IPS DF 4.7 (cell line): ENCODE data around the gene PCDHGA1.
"Not testable (repeated sequence)": the region's sequence is repeated elsewhere in the genome, so short reads cannot be mapped to it uniquely, and the experiment has no call there.

ENCODE experiments used
- DNase-seq: peaks from one replicate; pipeline ENCODE4 v3.0.0-alpha.2; 2013; ENCODE audit warnings: low spot score; ENCODE audit errors: extremely low read depth

The PCDHGA1 gene

GRCh38 chr5:141409598-141410306, 79.4 kb downstream of the PCDHGA1 start:
- DNase-seq = no peak

- no peak for DNase-seq
Observed at GRCh38 chr5:141411575-141411974, 81.3 kb downstream of the PCDHGA1 start.

- no peak for DNase-seq
Observed at GRCh38 chr5:141412854-141413539, 82.7 kb downstream of the PCDHGA1 start, which contains the start of gene PCDHGA10. Gene PCDHGA10, plus strand, starts transcription at chr5:141412987. Its CDS starts 189 bp downstream, at chr5:141413176.

GRCh38 chr5:141413540-141414069, 83.3 kb downstream of the PCDHGA1 start:
- DNase-seq = no peak

- not testable (repeated sequence) for DNase-seq
Observed at GRCh38 chr5:141414548-141415274, 84.4 kb downstream of the PCDHGA1 start.

GRCh38 chr5:141415275-141415618, 84.9 kb downstream of the PCDHGA1 start:
- not testable (repeated sequence) for DNase-seq

- DNase-seq = not testable (repeated sequence)
Observed at GRCh38 chr5:141417494-141418172, 87.3 kb downstream of the PCDHGA1 start, which contains the start of gene PCDHGB7. Gene PCDHGB7, plus strand, starts transcription at chr5:141417677. Its CDS starts 183 bp downstream, at chr5:141417860.

GRCh38 chr5:141419074-141419880, 89.0 kb downstream of the PCDHGA1 start:
- DNase-seq = no peak

- DNase-seq = no peak
Observed at GRCh38 chr5:141420855-141421488, 90.7 kb downstream of the PCDHGA1 start, which contains the start of gene PCDHGA11. Gene PCDHGA11, plus strand, starts transcription at chr5:141421051. Its CDS starts 177 bp downstream, at chr5:141421228.

GRCh38 chr5:141421489-141421855, 91.2 kb downstream of the PCDHGA1 start:
- DNase-seq = no peak

- no peak for DNase-seq
Observed at GRCh38 chr5:141422742-141423291, 92.5 kb downstream of the PCDHGA1 start.

GRCh38 chr5:141427783-141428426, 97.6 kb downstream of the PCDHGA1 start:
- no peak for DNase-seq

GRCh38 chr5:141430332-141431113, 100.2 kb downstream of the PCDHGA1 start, which contains the start of gene PCDHGA12:
Gene PCDHGA12, plus strand, starts transcription at chr5:141430507. Its CDS starts 253 bp downstream, at chr5:141430760.
- DNase-seq = no peak

- no peak for DNase-seq
Observed at GRCh38 chr5:141431286-141431685, 101.0 kb downstream of the PCDHGA1 start.

GRCh38 chr5:141432308-141432707, 102.0 kb downstream of the PCDHGA1 start:
- not testable (repeated sequence) for DNase-seq

- not testable (repeated sequence) for DNase-seq
Observed at GRCh38 chr5:141432726-141433125, 102.4 kb downstream of the PCDHGA1 start.

- DNase-seq = no peak
Observed at GRCh38 chr5:141434006-141434405, 103.7 kb downstream of the PCDHGA1 start.

- DNase-seq = no peak
Observed at GRCh38 chr5:141437221-141437620, 106.9 kb downstream of the PCDHGA1 start.
